Mucosa of rectum (tissue), 2 donors: ENCODE results near the gene ABAT.
"Not testable (repeated sequence)": the region's sequence is repeated elsewhere in the genome, so short reads cannot be mapped to it uniquely, and the experiment has no call there.

Experiments
- H3K27ac ChIP-seq, 2 donors: one replicate each; pipeline ENCODE4 v1.7.0; 2013; ENCODE audit warnings: inconsistent platforms in 2 of 2, low read depth in 2 of 2, low read length in 2 of 2
- H3K27me3 ChIP-seq, 2 donors: one replicate each; pipeline ENCODE4 v1.7.0; 2013; ENCODE audit warnings: low read length in 2 of 2; ENCODE audit not compliant: control insufficient read depth in 2 of 2, insufficient read depth in 2 of 2
- H3K36me3 ChIP-seq, 2 donors: one replicate each; pipeline ENCODE4 v1.7.0; 2013; ENCODE audit warnings: low read length in 2 of 2; ENCODE audit not compliant: control insufficient read depth in 2 of 2, insufficient read depth in 2 of 2
- H3K4me1 ChIP-seq, 2 donors: one replicate each; pipeline ENCODE4 v1.7.0; 2013; ENCODE audit warnings: low read length in 2 of 2, mild to moderate bottlenecking in 1 of 2; ENCODE audit not compliant: control insufficient read depth in 2 of 2, insufficient read depth in 2 of 2
- H3K4me3 ChIP-seq, 2 donors: one replicate each; pipeline ENCODE4 v1.7.0; 2013; ENCODE audit warnings: low read length in 2 of 2
- H3K9ac ChIP-seq, 2 donors: one replicate each; pipeline ENCODE4 v1.7.0; 2013; ENCODE audit warnings: low read length in 2 of 2, low read depth in 1 of 2, mild to moderate bottlenecking in 1 of 2
- H3K9me3 ChIP-seq, 2 donors: one replicate each; pipeline ENCODE4 v1.7.0; 2013; ENCODE audit warnings: low read length in 2 of 2; ENCODE audit not compliant: control insufficient read depth in 2 of 2
- donor health status: healthy.
- donor health status: Normal muscosa, but diverticular disease.

Gene ABAT

GRCh38 chr16:8796469-8797363 is 122.3 kb downstream of the ABAT start:
- Histone ChIP-seq H3K4me3 (peak overlapping the region; percentile 89), H3K27me3 (no peaks in the 10 kb centered on the region), H3K27ac (peak overlapping the region; percentile 10 to 87), H3K9me3 (no peaks in the 10 kb centered on the region), H3K9ac (peak overlapping the region; percentile 80 to 81), H3K36me3 (peaks cover 3 to 6% of the 10 kb centered on the region in 2 donors), H3K4me1 (peaks cover 22 to 25% of the 10 kb centered on the region in 2 donors)

- Histone ChIP-seq H3K4me3 (peak within 1 kb of the TSS; percentile 89), H3K4me1 (peaks cover 25 to 27% of the 10 kb centered on the region in 2 donors), H3K9me3 (no peaks in the 10 kb centered on the region), H3K9ac (peak within 1 kb of the TSS; percentile 80 to 81), H3K36me3 (peaks cover 11 to 14% of the 10 kb centered on the region in 2 donors), H3K27me3 (no peaks in the 10 kb centered on the region), H3K27ac (peak within 1 kb of the TSS; percentile 79 to 87)
These were observed 123.2 kb downstream of the ABAT start, which contains the start of the genes PMM2 and TMEM186 for GRCh38 chr16:8797364-8798173. PMM2 (plus strand) TSS chr16:8797839; CDS start chr16:8797883, 44 bp downstream. TMEM186 (minus strand) TSS chr16:8797639; CDS start chr16:8797614, 25 bp downstream.

GRCh38 chr16:8798174-8798527 is 123.7 kb downstream of the ABAT start:
- no peaks in the 10 kb centered on the region for H3K27me3 ChIP-seq
- H3K36me3 ChIP-seq: peaks cover 16 to 19% of the 10 kb centered on the region in 2 donors
- peak overlapping the region; percentile 77 to 81 for H3K9ac ChIP-seq
- peak overlapping the region; percentile 89 for H3K4me3 ChIP-seq
- H3K27ac ChIP-seq: peak overlapping the region; percentile 79 to 87
- H3K4me1 ChIP-seq: peaks cover 25 to 27% of the 10 kb centered on the region in 2 donors
- H3K9me3 ChIP-seq: no peaks in the 10 kb centered on the region

- H3K36me3 ChIP-seq: peaks cover 19 to 23% of the 10 kb centered on the region in 2 donors
- peak overlapping the region; percentile 77 to 81 for H3K9ac ChIP-seq
- H3K9me3 ChIP-seq: no peaks in the 10 kb centered on the region
- H3K27me3 ChIP-seq: no peaks in the 10 kb centered on the region
- H3K4me3 ChIP-seq: peak overlapping the region; percentile 89
- H3K4me1 ChIP-seq: peaks cover 25 to 27% of the 10 kb centered on the region in 2 donors
- peak overlapping the region; percentile 79 to 87 for H3K27ac ChIP-seq
These were observed 124.2 kb downstream of the ABAT start for GRCh38 chr16:8798535-8799157.

GRCh38 chr16:8801701-8802100 is 127.3 kb downstream of the ABAT start:
- Histone ChIP-seq H3K27ac (no peak overlapping the region), H3K27me3 (no peaks in the 10 kb centered on the region), H3K9me3 (no peaks in the 10 kb centered on the region), H3K4me3 (peak overlapping the region in 1 of 2 donors; percentile 26), H3K36me3 (peaks cover 36 to 44% of the 10 kb centered on the region in 2 donors), H3K9ac (no peak overlapping the region), H3K4me1 (peaks cover 21 to 23% of the 10 kb centered on the region in 2 donors)

GRCh38 chr16:8803733-8804132 is 129.3 kb downstream of the ABAT start:
- H3K9me3 ChIP-seq, H3K9ac ChIP-seq, H3K27me3 ChIP-seq, H3K4me3 ChIP-seq, H3K27ac ChIP-seq: not testable (repeated sequence)
- Histone ChIP-seq H3K4me1 (peaks cover 9 to 15% of the 10 kb centered on the region in 2 donors), H3K36me3 (peaks cover 51 to 64% of the 10 kb centered on the region in 2 donors)

- peaks cover 3 to 11% of the 10 kb centered on the region in 2 donors for H3K4me1 ChIP-seq
- H3K9me3 ChIP-seq: no peaks in the 10 kb centered on the region
- no peak overlapping the region for H3K9ac ChIP-seq
- H3K27ac ChIP-seq: no peak overlapping the region
- no peak overlapping the region for H3K4me3 ChIP-seq
- peaks cover 57 to 70% of the 10 kb centered on the region in 2 donors for H3K36me3 ChIP-seq
- no peaks in the 10 kb centered on the region for H3K27me3 ChIP-seq
These were observed 129.9 kb downstream of the ABAT start for GRCh38 chr16:8804313-8804712.

- no peaks in the 10 kb centered on the region for H3K9me3 ChIP-seq
- peaks cover 70 to 91% of the 10 kb centered on the region in 2 donors for H3K36me3 ChIP-seq
- H3K27ac ChIP-seq: no peak overlapping the region
These were observed 132.0 kb downstream of the ABAT start for GRCh38 chr16:8806272-8806983.

GRCh38 chr16:8807189-8807588 is 132.8 kb downstream of the ABAT start:
- no peaks in the 10 kb centered on the region for H3K9me3 ChIP-seq
- peaks cover 71 to 92% of the 10 kb centered on the region in 2 donors for H3K36me3 ChIP-seq
- peaks cover 0 to under 1% of the 10 kb centered on the region in 2 donors for H3K4me1 ChIP-seq
- H3K9ac ChIP-seq: no peak overlapping the region
- no peak overlapping the region for H3K27ac ChIP-seq
- H3K4me3 ChIP-seq: no peak overlapping the region
- no peaks in the 10 kb centered on the region for H3K27me3 ChIP-seq

More at GRCh38 chr16:8806272-8806983, 132.0 kb downstream of the ABAT start:
- H3K4me3 ChIP-seq: no peak overlapping the region
- no peaks in the 10 kb centered on the region for H3K27me3 ChIP-seq
- no peak overlapping the region for H3K9ac ChIP-seq
- peaks cover 0 to 4% of the 10 kb centered on the region in 2 donors for H3K4me1 ChIP-seq
